B cell (primary cell): ENCODE results near the gene RPH3AL.

Experiments
- CTCF ChIP-seq: fragments of 200-600 bp; IDR thresholded peaks from one replicate; pipeline ENCODE4 v1.8.0; 2022; ENCODE audit warnings: antibody characterized with exemption, mild to moderate bottlenecking
- EZH2 ChIP-seq: IDR thresholded peaks from 2 replicates; pipeline ENCODE4 v1.6.1; 2012; ENCODE audit warnings: borderline replicate concordance, low read depth, mild to moderate bottlenecking, moderate library complexity, low read length; ENCODE audit not compliant: insufficient read depth, poor library complexity, severe bottlenecking

- no peak for TF ChIP-seq CTCF
- TF ChIP-seq EZH2, result no peak
Observed at GRCh38 chr17:278676-279059, 73.9 kb downstream of the RPH3AL start.
